MCF 10A (cell line): ENCODE data around the gene C18orf32. TPM values are rescaled to one million over a fixed set of nuclear protein-coding genes. Genes with fewer than 3 reads are reported as not detected.

Experiments used
- BruUV-seq: library from RNA; stranded (reverse); fragments of 400-500 nt; replicated peaks from 2 replicates; lab custom pipeline; 2021; lab: Mats Ljungman, UMichigan
- CTCF ChIA-PET: fragments of 300-600 bp; sonication (Branson Sonifier 250); formaldehyde crosslinking; extraction: SDS; loops from one replicate; lab custom pipeline; 2021; ENCODE audit warnings: antibody characterized with exemption, inconsistent platforms; lab: Yijun Ruan, JAX
- POLR2A ChIA-PET: fragments of 300-600, 350-650 bp; sonication (Branson Sonifier 250); formaldehyde crosslinking; extraction: SDS; loops from one replicate; lab custom pipeline; 2020; ENCODE audit warnings: antibody characterized with exemption, inconsistent platforms; lab: Yijun Ruan, JAX
- DNase-seq: peaks from one replicate; pipeline ENCODE4 v3.0.0-alpha.2; 2018; ENCODE audit not compliant: unreplicated experiment
- H3K27ac Mint-ChIP-seq: one replicate; pipeline ENCODE4 v1.8.0; 2022; ENCODE audit warnings: mild to moderate bottlenecking, low read depth, mixed read lengths; ENCODE audit not compliant: unreplicated experiment
- H3K27me3 Mint-ChIP-seq: one replicate; pipeline ENCODE4 v1.8.0; 2022; ENCODE audit warnings: mixed read lengths; ENCODE audit not compliant: insufficient read depth, unreplicated experiment
- H3K36me3 Mint-ChIP-seq: one replicate; pipeline ENCODE4 v1.8.0; 2022; ENCODE audit warnings: mild to moderate bottlenecking, moderate library complexity, mixed read lengths; ENCODE audit not compliant: insufficient read depth, unreplicated experiment
- H3K4me1 Mint-ChIP-seq: one replicate; pipeline ENCODE4 v1.8.0; 2022; ENCODE audit warnings: mixed read lengths; ENCODE audit not compliant: insufficient read depth, unreplicated experiment
- H3K4me3 Mint-ChIP-seq: one replicate; pipeline ENCODE4 v1.8.0; 2022; ENCODE audit warnings: mild to moderate bottlenecking, moderate library complexity, mixed read lengths; ENCODE audit not compliant: unreplicated experiment
- H3K9me3 Mint-ChIP-seq: one replicate; pipeline ENCODE4 v1.8.0; 2022; ENCODE audit warnings: mixed read lengths; ENCODE audit not compliant: unreplicated experiment
- CTCF ChIP-seq: fragments of 200-600 bp; IDR thresholded peaks from one replicate; pipeline ENCODE4 v1.8.0; 2022; ENCODE audit warnings: antibody characterized with exemption, mild to moderate bottlenecking; ENCODE audit not compliant: unreplicated experiment
- intact Hi-C: fragments of 100-400 bp; cut with micrococcal nuclease; formaldehyde crosslinking; loops from 2 replicates; pipeline ENCODE4 v1.14.1; 2022
- total RNA-seq: library from RNA; stranded (reverse); gene quantifications from 2 replicates; pipeline ENCODE4 v1.2.3, GENCODE V29; 2022

The C18orf32 gene
- total RNA-seq, 1 experiment from 2014 or later = 28.9 TPM

GRCh38 chr18:49471532-49471931 is 15.5 kb downstream of the C18orf32 start:
- Mint-ChIP-seq H3K4me1 (peaks cover 3% of the 10 kb centered on the region), H3K4me3 (no peak overlapping the region), H3K27ac (no peak overlapping the region), H3K9me3 (no peaks in the 10 kb centered on the region), H3K36me3 (peaks cover 7% of the 10 kb centered on the region), H3K27me3 (peaks cover 18% of the 10 kb centered on the region)
- DNase-seq = no peak
- BruUV-seq = no TSS peak
- ChIA-PET CTCF (interaction anchor here (0.5 to 0.6 kb wide), 2 partner anchors 510 to 1234 kb away, joined by 3 read pairs; no protein-coding TSS in a partner anchor), POLR2A (interaction anchor here (0.7 to 2.0 kb wide), 3 partner anchors 9 to 15 kb away, joined by 3 to 9 read pairs (median 6); partner anchors contain the start of genes C18orf32 and DYM)
- intact Hi-C loops = no loop called here
- TF ChIP-seq CTCF = no peak

GRCh38 chr18:49467599-49467998 is 19.4 kb downstream of the C18orf32 start:
- H3K4me1 Mint-ChIP-seq = no peaks in the 10 kb centered on the region
- H3K27ac Mint-ChIP-seq = no peak overlapping the region
- no peak for TF ChIP-seq CTCF
- DNase-seq = no peak
- ChIA-PET CTCF (no interaction called here), POLR2A (interaction anchor here (0.8 to 1.5 kb wide), 3 partner anchors 8 to 20 kb away, joined by 3 to 4 read pairs (median 3); no protein-coding TSS in a partner anchor)
- no TSS peak for BruUV-seq
- H3K4me3 Mint-ChIP-seq = no peak overlapping the region
- intact Hi-C loops = no loop called here
- peaks cover 18% of the 10 kb centered on the region for H3K27me3 Mint-ChIP-seq
- no peaks in the 10 kb centered on the region for H3K36me3 Mint-ChIP-seq
- no peaks in the 10 kb centered on the region for H3K9me3 Mint-ChIP-seq

- Mint-ChIP-seq H3K27me3 (peaks cover 18% of the 10 kb centered on the region), H3K4me3 (no peak overlapping the region), H3K27ac (no peak overlapping the region), H3K9me3 (no peaks in the 10 kb centered on the region), H3K36me3 (no peaks in the 10 kb centered on the region), H3K4me1 (no peaks in the 10 kb centered on the region)
- TF ChIP-seq CTCF = no peak
- no peak for DNase-seq
- BruUV-seq = no TSS peak
- CTCF ChIA-PET = no interaction called here
- POLR2A ChIA-PET = interaction anchor here (0.8 to 1.5 kb wide), 3 partner anchors 8 to 21 kb away, joined by 3 to 4 read pairs (median 3); no protein-coding TSS in a partner anchor
- intact Hi-C loops = no loop called here
Measured at GRCh38 chr18:49467019-49467563, 19.9 kb downstream of the C18orf32 start.

GRCh38 chr18:49464718-49465598 is 22.1 kb downstream of the C18orf32 start:
- Mint-ChIP-seq H3K36me3 (no peaks in the 10 kb centered on the region), H3K27ac (no peak overlapping the region), H3K27me3 (peaks cover 6% of the 10 kb centered on the region), H3K4me1 (peaks cover 5% of the 10 kb centered on the region), H3K9me3 (no peaks in the 10 kb centered on the region), H3K4me3 (no peak overlapping the region)
- ChIA-PET CTCF (interaction anchor here (0.6 to 1.6 kb wide), 4 partner anchors 10 to 319 kb away, joined by 3 to 4 read pairs (median 4); no protein-coding TSS in a partner anchor), POLR2A (interaction anchor here (0.6 to 1.6 kb wide), 6 partner anchors 13 to 513 kb away, joined by 3 to 7 read pairs (median 3); partner anchors contain the start of gene C18orf32)
- peak; percentile 24 for DNase-seq
- peak; percentile 8 for TF ChIP-seq CTCF
- intact Hi-C loops = no loop called here
- BruUV-seq = no TSS peak
